Muscle layer of duodenum (tissue), 2 donors: ENCODE results near the gene IRX1.

Experiments used
- H3K27ac ChIP-seq: one replicate; pipeline ENCODE4 v1.7.0; 2013; ENCODE audit warnings: mild to moderate bottlenecking, low read length
- H3K27me3 ChIP-seq: one replicate; pipeline ENCODE4 v1.7.0; 2013; ENCODE audit warnings: low read depth, mild to moderate bottlenecking, control low read depth, low read length
- H3K36me3 ChIP-seq, 2 donors: one replicate each; pipeline ENCODE4 v1.7.0; 2013; ENCODE audit warnings: low read length in 2 of 2, control low read depth in 1 of 2, mild to moderate bottlenecking in 1 of 2; ENCODE audit not compliant: insufficient read depth in 2 of 2, control insufficient read depth in 1 of 2
- H3K4me1 ChIP-seq, 2 donors: one replicate each; pipeline ENCODE4 v1.7.0; 2013; ENCODE audit warnings: low read length in 2 of 2, mild to moderate bottlenecking in 2 of 2, control low read depth in 1 of 2, moderate library complexity in 1 of 2; ENCODE audit not compliant: insufficient read depth in 2 of 2, control insufficient read depth in 1 of 2
- H3K4me3 ChIP-seq, 2 donors: one replicate each; pipeline ENCODE4 v1.7.0; 2013; ENCODE audit warnings: low read length in 2 of 2, low read depth in 1 of 2, mild to moderate bottlenecking in 1 of 2
- H3K9me3 ChIP-seq, 2 donors: one replicate each; pipeline ENCODE4 v1.7.0; 2013; ENCODE audit warnings: low read length in 2 of 2, control low read depth in 1 of 2, mild to moderate bottlenecking in 1 of 2; ENCODE audit not compliant: control insufficient read depth in 1 of 2
- donor health status: healthy.

The IRX1 gene

DNA sequence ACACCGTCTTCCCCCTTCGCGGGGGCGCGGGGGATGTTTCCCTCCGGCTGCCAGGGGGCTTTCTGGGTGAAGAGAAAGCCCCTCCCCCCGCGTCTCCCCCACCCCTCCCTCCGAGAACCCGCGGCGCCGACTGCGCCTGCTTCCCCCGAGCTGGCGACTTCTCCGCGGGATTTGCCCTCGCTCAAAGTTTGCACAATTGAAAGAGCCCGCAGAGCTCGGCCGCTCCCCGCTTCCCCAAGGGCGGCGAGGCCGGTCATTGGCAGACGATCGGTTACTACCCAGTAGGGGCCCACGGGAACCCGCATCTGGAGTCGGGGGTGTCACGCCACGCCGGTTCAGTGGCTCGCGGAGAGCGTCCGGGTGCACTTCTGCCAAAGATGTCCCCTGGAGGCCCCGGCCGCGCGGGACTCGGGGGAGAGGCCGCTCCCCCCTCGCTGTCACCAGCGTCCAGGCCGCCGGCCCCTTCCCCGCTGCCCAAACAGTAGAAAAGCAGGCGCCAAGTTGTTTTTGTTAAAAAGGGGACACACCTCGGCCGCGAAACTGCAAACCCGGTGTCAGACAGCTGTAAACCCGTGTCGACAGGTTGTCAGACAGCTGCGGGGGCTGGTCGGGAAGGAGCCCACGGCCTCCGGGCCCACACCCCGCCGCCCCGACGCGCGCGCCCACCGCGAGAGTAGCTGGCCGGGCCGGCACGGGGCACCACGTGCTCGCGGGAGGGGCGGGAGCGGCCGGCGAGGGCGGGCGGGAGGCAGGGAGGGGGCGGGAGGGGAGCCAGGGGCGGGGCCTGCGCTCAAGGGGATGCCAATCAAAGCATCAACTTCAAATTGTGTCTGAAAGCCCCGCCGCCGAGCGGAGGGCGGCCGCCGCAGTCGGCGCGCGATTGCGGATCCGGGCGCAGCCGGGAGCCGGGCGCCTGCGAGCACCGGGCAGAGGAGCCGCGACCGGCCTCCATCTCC is at the start of gene IRX1:
Gene IRX1, plus strand, starts transcription at position 827 of the 956 bp plus-strand sequence. CDS start 274 bp downstream, outside the sequence.
- H3K27me3 ChIP-seq, result peaks cover 70% of the 10 kb centered on the region
- no peak within 1 kb of the TSS for H3K27ac ChIP-seq
- no peaks in the 10 kb centered on the region for H3K9me3 ChIP-seq
- H3K4me1 ChIP-seq, result peaks cover 0 to 42% of the 10 kb centered on the region in 2 donors
- peak within 1 kb of the TSS in 1 of 2 donors; percentile 52 for H3K4me3 ChIP-seq
- no peaks in the 10 kb centered on the region for H3K36me3 ChIP-seq

DNA sequence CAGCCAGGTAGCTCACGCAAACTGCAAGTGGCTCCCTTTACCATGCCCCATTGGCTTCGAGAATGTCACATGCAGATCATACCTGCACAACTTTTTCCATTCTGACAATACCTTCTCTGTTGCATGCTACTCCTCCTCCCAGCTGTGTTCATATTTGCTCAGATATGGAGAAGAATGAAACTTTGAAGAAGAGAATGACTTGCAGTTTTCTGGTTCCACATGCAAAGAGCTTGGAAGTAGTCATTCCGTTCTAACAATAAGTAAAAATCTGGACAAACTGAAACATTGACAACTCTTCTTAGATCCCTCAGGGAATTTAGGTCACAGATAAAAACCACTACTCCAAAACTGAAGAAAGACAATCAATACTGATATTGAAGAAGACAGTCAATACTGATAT is 49.6 kb upstream of the IRX1 start:
- H3K27me3 ChIP-seq, result no peaks in the 10 kb centered on the region
- H3K4me1 ChIP-seq, result no peaks in the 10 kb centered on the region
- no peaks in the 10 kb centered on the region for H3K36me3 ChIP-seq
- no peak overlapping the region for H3K27ac ChIP-seq
- H3K9me3 ChIP-seq, result no peaks in the 10 kb centered on the region
- no peak overlapping the region for H3K4me3 ChIP-seq

DNA sequence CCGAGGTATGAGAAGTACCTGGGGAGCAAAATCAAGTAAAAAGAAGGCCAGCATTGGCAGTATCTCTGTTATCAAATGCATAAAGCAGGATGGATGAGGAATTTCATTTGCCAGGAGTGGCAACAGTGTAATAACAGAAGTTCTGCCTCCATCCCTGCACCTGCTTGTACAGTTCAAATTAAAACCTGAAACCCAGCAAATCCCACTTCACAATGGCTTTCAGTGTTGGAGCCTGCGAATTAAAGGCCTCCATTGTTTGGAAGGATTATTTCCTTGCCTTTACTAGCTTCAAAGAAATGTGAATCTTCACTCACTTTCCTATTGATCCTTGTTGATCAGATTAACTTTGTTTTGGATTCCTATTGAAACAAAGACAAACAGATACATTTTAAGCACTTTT is 31.5 kb upstream of the IRX1 start:
- Histone ChIP-seq H3K27me3 (no peaks in the 10 kb centered on the region), H3K4me1 (no peaks in the 10 kb centered on the region), H3K36me3 (no peaks in the 10 kb centered on the region), H3K4me3 (no peak overlapping the region), H3K27ac (no peak overlapping the region), H3K9me3 (peaks cover 0 to 15% of the 10 kb centered on the region in 2 donors)

DNA sequence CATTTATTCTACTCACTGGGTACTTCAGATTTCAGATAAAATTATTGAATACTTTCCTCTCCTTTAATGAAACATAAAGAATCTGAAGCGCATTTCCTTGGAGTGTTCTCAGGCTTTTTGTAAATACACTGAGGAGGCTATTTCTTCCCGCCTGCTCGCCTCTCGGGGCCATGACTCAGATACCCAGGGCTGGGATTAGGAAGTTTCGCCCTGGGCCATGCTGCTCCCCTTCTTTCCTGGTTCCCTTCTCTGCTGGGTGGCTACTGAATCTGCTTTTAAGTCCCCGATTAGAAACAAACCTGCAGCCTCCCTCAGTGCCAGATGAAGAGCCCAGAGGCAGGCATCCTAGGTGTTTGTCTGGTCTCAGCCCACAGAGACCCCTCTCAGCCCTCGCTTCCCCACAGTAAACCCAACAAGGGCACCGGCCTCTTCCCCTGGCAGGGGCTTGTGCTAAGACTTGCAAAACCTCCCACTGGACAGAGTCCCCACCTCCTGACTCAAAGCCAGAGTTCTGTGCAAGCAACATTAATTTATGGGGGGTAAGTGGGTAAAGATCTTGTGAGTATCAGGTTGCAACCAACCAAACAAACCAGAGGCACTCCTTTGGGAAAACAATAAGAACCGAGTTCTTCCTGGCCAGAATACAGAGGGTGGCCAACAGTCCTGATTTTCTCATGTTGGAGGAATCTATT is 30.7 kb upstream of the IRX1 start:
- Histone ChIP-seq H3K27me3 (no peaks in the 10 kb centered on the region), H3K4me1 (no peaks in the 10 kb centered on the region), H3K36me3 (no peaks in the 10 kb centered on the region), H3K9me3 (peaks cover 0 to 15% of the 10 kb centered on the region in 2 donors), H3K27ac (no peak overlapping the region), H3K4me3 (no peak overlapping the region)

DNA sequence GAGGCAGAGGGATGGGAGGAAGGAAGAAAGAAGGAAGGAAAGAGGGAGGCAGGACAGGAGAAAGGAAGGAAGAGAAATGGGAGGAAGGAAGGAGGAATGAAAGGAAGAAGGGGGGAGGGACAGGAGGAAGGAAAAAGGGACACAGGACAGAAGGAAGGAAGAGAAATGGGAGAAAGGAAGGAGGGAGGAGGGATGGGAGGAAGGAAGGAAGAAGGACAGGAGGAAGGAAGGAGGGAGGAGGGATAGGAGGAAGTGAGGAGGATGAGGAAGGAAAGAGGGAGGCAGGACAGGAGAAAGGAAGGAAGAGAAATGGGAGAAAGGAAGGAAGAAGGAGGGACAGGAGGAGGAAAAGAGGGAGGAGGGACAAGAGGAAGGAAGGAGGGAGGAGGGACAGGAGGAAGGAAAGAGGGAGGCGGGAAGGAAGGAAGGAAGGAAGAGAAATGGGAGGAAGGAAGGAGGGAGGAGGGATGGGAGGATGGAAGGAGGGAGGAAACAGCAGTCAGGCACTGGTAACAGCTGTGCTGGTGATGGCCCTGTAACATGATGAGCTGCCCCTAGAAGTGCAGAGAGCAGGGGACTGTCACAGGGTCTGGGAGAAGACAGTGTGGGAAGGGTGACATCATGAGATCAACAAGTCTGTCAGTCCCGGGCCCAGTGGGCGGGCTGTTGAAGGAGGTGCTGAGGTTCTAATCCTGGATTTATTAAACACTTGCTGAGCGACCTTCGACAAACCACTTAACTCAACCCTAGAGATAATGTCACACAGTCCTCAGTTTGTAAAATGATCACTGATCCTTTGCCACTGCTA is 10.7 kb upstream of the IRX1 start:
- no peaks in the 10 kb centered on the region for H3K9me3 ChIP-seq
- H3K27me3 ChIP-seq, result no peaks in the 10 kb centered on the region
- H3K27ac ChIP-seq, result no peak overlapping the region
- no peak overlapping the region for H3K4me3 ChIP-seq
- H3K4me1 ChIP-seq, result peaks cover 0 to 1% of the 10 kb centered on the region in 2 donors
- no peaks in the 10 kb centered on the region for H3K36me3 ChIP-seq

DNA sequence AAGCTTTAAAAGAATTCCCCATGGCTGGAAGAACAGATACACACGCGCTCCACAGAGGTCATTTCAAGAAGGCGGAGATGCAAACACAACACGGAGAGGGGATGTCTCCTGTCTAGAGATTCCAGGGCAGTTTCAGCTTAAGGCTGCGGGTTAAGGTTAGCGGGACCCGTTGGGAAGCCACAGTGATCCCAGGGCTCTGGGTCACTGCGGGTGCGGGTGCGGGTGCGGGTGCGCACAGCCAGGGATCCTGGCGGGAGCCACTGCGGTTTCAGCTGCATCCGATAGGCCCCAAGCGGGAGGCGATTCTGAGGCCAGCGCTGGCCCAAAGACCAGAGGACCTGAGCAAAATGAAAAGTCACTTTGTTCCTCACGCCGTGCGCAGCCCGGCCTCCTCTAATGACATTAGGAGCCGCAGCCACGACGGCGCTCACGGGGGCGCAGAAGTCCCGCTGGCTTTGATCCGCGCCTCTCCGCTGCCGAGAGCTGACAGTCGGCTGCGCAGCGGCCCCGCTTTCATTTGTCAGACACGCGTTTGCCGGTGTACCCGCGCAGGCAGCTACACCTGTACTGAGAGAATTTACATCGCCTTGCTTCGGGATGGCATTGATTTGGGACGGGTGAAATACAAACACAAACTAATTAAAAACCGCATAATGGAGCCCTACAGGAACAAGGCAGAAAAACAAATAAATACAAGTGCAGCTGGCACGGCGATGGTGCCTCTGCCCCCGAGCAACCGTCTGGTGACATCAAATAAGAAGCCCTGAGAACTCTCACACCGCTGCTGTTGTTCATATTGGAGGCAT is 5.3 kb upstream of the IRX1 start:
- Histone ChIP-seq H3K4me1 (peaks cover 0 to 31% of the 10 kb centered on the region in 2 donors), H3K27ac (no peak overlapping the region), H3K9me3 (no peaks in the 10 kb centered on the region), H3K4me3 (no peak overlapping the region), H3K27me3 (peaks cover 42% of the 10 kb centered on the region), H3K36me3 (no peaks in the 10 kb centered on the region)

DNA sequence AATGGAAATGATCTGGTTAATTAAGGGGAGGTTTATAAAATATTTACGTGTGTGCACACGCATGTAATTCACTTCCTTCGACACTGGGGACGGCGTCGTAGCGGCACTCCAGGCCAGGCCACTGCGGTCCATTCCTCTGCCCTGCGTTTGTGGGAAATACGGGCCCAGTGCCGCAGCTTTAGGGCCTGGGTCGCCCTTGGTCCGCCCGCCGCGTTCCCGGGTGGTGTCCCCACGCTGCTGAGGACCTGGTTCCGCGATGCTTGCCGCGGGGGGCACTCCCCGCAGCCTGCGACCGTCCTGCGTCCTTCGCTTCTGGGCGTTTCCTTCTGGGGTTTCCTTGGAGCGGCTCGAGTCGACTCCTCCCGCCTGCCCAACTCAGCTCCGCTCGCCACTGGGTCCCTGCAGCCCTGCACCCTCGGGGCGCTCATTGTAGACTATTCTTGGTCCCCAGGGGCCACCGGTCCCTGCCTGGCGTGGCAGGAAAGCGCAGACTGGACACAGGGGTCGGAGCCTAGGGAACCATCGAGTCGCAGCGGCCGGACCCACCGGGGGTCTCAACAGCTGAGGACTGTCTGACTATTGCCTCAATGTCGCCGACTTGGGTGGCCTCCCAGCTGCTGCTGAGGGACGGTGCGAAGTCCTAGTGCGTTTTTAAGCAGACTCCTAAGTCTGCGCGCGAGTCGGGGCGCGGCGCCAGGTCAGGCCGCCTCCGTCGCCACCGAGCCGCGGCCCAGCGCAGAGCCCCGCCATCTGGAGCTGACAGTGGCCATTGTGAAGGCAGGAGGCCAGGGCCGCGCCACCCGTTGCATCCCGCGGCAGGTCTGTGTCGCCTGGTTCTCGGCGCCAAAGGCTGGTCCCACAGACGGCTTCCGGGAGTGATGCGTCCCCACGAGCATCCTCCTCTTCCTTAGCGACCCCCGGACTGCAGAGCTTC is 4.4 kb upstream of the IRX1 start:
- peaks cover 42% of the 10 kb centered on the region for H3K27me3 ChIP-seq
- no peaks in the 10 kb centered on the region for H3K9me3 ChIP-seq

DNA sequence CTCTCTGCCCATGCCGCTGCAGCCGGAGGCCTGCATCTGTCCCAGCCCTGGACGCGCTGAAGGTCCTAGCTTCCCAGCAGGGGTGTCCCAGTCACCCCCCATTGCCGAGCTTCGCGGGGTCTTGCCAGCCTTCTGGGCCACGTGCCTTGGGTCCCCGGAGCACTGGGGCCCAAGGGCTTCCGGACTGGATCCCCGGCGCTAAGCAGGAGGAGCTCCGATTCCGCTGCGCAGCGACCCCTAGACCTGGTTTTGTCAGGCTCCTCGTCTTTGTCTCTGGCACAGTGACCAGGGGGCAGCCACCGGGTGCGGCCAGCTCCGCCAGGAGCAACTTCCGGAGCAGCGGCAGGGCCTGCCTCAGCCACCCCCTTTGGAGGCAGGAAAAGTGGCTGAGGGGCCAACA is 3.3 kb upstream of the IRX1 start:
- peaks cover 0 to 37% of the 10 kb centered on the region in 2 donors for H3K4me1 ChIP-seq

More for the DNA sequence above, 4.4 kb upstream of the IRX1 start:
- Histone ChIP-seq H3K36me3 (no peaks in the 10 kb centered on the region), H3K4me1 (peaks cover 0 to 33% of the 10 kb centered on the region in 2 donors), H3K27ac (no peak overlapping the region), H3K4me3 (no peak overlapping the region)

DNA sequence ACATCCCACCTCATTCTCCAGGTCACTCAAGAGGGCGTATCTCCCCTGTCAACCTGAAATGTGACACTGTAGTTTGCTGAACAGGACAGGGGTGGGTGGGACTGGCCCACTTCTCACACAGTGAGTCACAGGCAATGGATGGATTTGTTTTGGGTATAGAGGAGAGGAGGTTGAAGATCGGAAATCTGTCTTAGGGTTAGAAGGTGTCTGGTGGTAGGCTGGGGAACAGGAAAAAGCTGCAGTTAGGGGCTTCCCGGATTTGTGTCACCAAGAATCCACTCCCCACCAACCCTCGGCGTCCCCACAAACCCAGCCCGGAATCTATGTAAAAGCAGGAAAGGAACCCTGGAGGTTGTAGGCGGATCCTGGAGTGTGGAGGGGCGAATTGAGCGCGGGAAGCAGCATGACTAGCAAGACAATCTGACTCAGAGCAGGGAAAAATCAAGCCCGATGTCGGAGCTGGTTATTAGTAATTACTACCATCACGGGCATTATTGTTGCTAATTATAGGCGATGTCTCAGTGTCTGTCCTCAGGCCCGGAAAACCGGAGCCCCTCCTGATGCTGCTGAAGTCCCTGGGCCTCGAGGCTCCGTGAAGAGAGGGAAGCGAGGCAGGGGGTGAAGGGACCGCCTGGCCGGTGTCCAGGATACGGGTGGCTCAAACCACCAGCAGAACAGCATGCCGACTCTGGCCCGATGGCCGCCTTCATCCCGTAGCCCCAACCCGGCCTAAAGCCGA is 1.7 kb upstream of the IRX1 start:
- H3K27me3 ChIP-seq, result peaks cover 65% of the 10 kb centered on the region
- H3K27ac ChIP-seq, result no peak overlapping the region
- peak overlapping the region in 1 of 2 donors; percentile 52 for H3K4me3 ChIP-seq

More for the DNA sequence above, 3.3 kb upstream of the IRX1 start:
- H3K4me3 ChIP-seq, result no peak overlapping the region
- H3K9me3 ChIP-seq, result no peaks in the 10 kb centered on the region
- H3K36me3 ChIP-seq, result no peaks in the 10 kb centered on the region
- peaks cover 49% of the 10 kb centered on the region for H3K27me3 ChIP-seq
- H3K27ac ChIP-seq, result no peak overlapping the region

More for the DNA sequence above, 1.7 kb upstream of the IRX1 start:
- Histone ChIP-seq H3K4me1 (peaks cover 0 to 37% of the 10 kb centered on the region in 2 donors), H3K9me3 (no peaks in the 10 kb centered on the region), H3K36me3 (no peaks in the 10 kb centered on the region)
